Measurements from ENCODE around the gene EFCAB11.

DNA sequence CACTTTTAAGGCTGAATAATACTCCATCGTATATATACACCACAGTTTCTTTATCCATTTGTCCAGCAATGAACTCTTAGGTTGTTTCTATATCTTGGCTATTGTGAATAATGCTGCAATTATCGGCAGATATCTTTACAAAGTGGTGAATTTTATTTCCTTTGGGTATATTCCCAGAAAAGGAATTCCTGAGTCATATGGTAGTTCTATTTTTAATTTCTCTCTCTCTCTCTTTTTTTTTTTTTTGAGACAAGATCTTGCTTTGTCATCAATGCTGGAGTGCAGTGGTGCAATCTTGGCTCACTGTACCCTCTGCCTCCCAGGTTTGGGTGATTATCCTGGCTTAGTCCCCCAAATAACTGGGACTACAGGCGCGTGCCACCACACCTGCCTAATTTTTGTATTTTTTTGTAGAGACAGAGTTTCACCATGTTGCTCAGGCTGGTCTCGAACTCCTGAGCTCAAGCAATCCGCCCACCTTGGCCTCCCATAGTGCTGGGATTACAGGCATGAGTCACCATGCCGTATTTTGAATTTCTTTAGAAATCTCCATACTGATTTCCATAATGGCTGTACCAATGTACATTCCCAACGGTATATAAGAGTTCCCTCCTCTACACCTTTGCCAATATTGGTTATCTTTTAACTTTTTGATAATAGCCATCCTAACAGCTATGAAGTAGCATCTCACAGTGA lies 98.4 kb downstream of the EFCAB11 start:
- TF ChIP-seq POLR2AphosphoS5 (IDR thresholded peaks at IDR 0.05; ENCODE audit: low read depth) (no peak), EZH2 (IDR thresholded peaks at IDR 0.05; ENCODE audit: low read depth, unreplicated experiment) (no peak), JUNB (IDR thresholded peaks at IDR 0.05; ENCODE audit: unreplicated experiment) (no peak), EZH2phosphoT487 (IDR thresholded peaks at IDR 0.05; ENCODE audit: unreplicated experiment) (no peak), NANOG (IDR thresholded peaks at IDR 0.05; ENCODE audit: borderline replicate concordance) (no peak), CREB1 (CRISPR knock-in tag; IDR thresholded peaks at IDR 0.05; ENCODE audit: low read depth) (no peak)
- TF ChIP-seq, protein P1, sequence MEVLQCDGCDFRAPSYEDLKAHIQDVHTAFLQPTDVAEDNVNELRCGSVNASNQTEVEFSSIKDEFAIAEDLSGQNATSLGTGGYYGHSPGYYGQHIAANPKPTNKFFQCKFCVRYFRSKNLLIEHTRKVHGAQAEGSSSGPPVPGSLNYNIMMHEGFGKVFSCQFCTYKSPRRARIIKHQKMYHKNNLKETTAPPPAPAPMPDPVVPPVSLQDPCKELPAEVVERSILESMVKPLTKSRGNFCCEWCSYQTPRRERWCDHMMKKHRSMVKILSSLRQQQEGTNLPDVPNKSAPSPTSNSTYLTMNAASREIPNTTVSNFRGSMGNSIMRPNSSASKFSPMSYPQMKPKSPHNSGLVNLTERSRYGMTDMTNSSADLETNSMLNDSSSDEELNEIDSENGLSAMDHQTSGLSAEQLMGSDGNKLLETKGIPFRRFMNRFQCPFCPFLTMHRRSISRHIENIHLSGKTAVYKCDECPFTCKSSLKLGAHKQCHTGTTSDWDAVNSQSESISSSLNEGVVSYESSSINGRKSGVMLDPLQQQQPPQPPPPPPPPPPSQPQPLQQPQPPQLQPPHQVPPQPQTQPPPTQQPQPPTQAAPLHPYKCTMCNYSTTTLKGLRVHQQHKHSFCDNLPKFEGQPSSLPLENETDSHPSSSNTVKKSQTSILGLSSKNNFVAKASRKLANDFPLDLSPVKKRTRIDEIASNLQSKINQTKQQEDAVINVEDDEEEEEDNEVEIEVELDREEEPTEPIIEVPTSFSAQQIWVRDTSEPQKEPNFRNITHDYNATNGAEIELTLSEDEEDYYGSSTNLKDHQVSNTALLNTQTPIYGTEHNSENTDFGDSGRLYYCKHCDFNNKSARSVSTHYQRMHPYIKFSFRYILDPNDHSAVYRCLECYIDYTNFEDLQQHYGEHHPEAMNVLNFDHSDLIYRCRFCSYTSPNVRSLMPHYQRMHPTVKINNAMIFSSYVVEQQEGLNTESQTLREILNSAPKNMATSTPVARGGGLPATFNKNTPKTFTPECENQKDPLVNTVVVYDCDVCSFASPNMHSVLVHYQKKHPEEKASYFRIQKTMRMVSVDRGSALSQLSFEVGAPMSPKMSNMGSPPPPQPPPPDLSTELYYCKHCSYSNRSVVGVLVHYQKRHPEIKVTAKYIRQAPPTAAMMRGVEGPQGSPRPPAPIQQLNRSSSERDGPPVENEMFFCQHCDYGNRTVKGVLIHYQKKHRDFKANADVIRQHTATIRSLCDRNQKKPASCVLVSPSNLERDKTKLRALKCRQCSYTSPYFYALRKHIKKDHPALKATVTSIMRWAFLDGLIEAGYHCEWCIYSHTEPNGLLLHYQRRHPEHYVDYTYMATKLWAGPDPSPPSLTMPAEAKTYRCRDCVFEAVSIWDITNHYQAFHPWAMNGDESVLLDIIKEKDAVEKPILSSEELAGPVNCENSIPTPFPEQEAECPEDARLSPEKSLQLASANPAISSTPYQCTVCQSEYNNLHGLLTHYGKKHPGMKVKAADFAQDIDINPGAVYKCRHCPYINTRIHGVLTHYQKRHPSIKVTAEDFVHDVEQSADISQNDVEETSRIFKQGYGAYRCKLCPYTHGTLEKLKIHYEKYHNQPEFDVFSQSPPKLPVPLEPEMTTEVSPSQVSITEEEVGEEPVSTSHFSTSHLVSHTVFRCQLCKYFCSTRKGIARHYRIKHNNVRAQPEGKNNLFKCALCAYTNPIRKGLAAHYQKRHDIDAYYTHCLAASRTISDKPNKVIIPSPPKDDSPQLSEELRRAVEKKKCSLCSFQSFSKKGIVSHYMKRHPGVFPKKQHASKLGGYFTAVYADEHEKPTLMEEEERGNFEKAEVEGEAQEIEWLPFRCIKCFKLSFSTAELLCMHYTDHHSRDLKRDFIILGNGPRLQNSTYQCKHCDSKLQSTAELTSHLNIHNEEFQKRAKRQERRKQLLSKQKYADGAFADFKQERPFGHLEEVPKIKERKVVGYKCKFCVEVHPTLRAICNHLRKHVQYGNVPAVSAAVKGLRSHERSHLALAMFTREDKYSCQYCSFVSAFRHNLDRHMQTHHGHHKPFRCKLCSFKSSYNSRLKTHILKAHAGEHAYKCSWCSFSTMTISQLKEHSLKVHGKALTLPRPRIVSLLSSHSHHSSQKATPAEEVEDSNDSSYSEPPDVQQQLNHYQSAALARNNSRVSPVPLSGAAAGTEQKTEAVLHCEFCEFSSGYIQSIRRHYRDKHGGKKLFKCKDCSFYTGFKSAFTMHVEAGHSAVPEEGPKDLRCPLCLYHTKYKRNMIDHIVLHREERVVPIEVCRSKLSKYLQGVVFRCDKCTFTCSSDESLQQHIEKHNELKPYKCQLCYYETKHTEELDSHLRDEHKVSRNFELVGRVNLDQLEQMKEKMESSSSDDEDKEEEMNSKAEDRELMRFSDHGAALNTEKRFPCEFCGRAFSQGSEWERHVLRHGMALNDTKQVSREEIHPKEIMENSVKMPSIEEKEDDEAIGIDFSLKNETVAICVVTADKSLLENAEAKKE (CRISPR knock-in tag; IDR thresholded peaks at IDR 0.05), result no peak
- TF ChIP-seq, protein P2, sequence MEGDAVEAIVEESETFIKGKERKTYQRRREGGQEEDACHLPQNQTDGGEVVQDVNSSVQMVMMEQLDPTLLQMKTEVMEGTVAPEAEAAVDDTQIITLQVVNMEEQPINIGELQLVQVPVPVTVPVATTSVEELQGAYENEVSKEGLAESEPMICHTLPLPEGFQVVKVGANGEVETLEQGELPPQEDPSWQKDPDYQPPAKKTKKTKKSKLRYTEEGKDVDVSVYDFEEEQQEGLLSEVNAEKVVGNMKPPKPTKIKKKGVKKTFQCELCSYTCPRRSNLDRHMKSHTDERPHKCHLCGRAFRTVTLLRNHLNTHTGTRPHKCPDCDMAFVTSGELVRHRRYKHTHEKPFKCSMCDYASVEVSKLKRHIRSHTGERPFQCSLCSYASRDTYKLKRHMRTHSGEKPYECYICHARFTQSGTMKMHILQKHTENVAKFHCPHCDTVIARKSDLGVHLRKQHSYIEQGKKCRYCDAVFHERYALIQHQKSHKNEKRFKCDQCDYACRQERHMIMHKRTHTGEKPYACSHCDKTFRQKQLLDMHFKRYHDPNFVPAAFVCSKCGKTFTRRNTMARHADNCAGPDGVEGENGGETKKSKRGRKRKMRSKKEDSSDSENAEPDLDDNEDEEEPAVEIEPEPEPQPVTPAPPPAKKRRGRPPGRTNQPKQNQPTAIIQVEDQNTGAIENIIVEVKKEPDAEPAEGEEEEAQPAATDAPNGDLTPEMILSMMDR (conservative IDR thresholded peaks at IDR 0.05; ENCODE audit: low read depth in 2 of 2), result no peak
- TF ChIP-seq, protein P3, sequence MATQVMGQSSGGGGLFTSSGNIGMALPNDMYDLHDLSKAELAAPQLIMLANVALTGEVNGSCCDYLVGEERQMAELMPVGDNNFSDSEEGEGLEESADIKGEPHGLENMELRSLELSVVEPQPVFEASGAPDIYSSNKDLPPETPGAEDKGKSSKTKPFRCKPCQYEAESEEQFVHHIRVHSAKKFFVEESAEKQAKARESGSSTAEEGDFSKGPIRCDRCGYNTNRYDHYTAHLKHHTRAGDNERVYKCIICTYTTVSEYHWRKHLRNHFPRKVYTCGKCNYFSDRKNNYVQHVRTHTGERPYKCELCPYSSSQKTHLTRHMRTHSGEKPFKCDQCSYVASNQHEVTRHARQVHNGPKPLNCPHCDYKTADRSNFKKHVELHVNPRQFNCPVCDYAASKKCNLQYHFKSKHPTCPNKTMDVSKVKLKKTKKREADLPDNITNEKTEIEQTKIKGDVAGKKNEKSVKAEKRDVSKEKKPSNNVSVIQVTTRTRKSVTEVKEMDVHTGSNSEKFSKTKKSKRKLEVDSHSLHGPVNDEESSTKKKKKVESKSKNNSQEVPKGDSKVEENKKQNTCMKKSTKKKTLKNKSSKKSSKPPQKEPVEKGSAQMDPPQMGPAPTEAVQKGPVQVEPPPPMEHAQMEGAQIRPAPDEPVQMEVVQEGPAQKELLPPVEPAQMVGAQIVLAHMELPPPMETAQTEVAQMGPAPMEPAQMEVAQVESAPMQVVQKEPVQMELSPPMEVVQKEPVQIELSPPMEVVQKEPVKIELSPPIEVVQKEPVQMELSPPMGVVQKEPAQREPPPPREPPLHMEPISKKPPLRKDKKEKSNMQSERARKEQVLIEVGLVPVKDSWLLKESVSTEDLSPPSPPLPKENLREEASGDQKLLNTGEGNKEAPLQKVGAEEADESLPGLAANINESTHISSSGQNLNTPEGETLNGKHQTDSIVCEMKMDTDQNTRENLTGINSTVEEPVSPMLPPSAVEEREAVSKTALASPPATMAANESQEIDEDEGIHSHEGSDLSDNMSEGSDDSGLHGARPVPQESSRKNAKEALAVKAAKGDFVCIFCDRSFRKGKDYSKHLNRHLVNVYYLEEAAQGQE (IDR thresholded peaks at IDR 0.05; ENCODE audit: unreplicated experiment), result no peak

Measured in GM23338 (cell line).